Loucy (cell line): ENCODE data around the gene C11orf71.

ENCODE experiments used
- H2AFZ ChIP-seq: fragments of 200-600 bp; sonication (generic); 2 replicates; pipeline ENCODE4 v1.6.0; 2016; ENCODE audit warnings: antibody characterized with exemption, mild to moderate bottlenecking, low read length, moderate library complexity
- H3F3A ChIP-seq: fragments of 200-600 bp; 2 replicates; pipeline ENCODE4 v1.6.0; 2016; ENCODE audit warnings: antibody characterized with exemption, low read depth, mild to moderate bottlenecking
- H3K27me3 ChIP-seq: fragments of 200-600 bp; sonication (generic); 2 replicates; pipeline ENCODE4 v1.6.1; 2014; ENCODE audit warnings: low read length, mild to moderate bottlenecking; ENCODE audit not compliant: insufficient read depth, poor library complexity, severe bottlenecking
- H3K36me3 ChIP-seq: fragments of 200-600 bp; sonication (generic); 2 replicates; pipeline ENCODE4 v1.6.1; 2016; ENCODE audit warnings: low read length; ENCODE audit not compliant: insufficient read depth
- H3K4me1 ChIP-seq: fragments of 200-600 bp; sonication (generic); 2 replicates; pipeline ENCODE4 v1.5.1; 2014; ENCODE audit warnings: low read length, mild to moderate bottlenecking; ENCODE audit not compliant: insufficient read depth, poor library complexity, severe bottlenecking
- H3K4me2 ChIP-seq: fragments of 200-600 bp; sonication (generic); 2 replicates; pipeline ENCODE4 v1.6.0; 2014; ENCODE audit warnings: antibody characterized with exemption, low read length, low read depth, mild to moderate bottlenecking; ENCODE audit not compliant: poor library complexity, severe bottlenecking
- H3K4me3 ChIP-seq: fragments of 200-600 bp; sonication (generic); 2 replicates; pipeline ENCODE4 v1.5.1; 2014; ENCODE audit warnings: low read length, mild to moderate bottlenecking, mixed read lengths; ENCODE audit not compliant: poor library complexity, severe bottlenecking
- H3K79me2 ChIP-seq: fragments of 200-600 bp; sonication (generic); 2 replicates; pipeline ENCODE4 v1.6.1; 2014; ENCODE audit warnings: low read length; ENCODE audit not compliant: insufficient read depth
- H3K9ac ChIP-seq: fragments of 200-600 bp; sonication (generic); 2 replicates; pipeline ENCODE4 v1.6.0; 2014; ENCODE audit warnings: mild to moderate bottlenecking, low read depth, low read length, moderate library complexity; ENCODE audit not compliant: poor library complexity, severe bottlenecking
- H3K9me2 ChIP-seq: fragments of 200-600 bp; sonication (generic); replicated peaks from 2 replicates; pipeline ENCODE4 v1.6.1; 2016; ENCODE audit warnings: low read depth, low read length, mixed read lengths
- H3K9me3 ChIP-seq: fragments of 200-600 bp; sonication (generic); 2 replicates; pipeline ENCODE4 v1.6.1; 2014; ENCODE audit warnings: mild to moderate bottlenecking, antibody characterized with exemption, low read length, low read depth; ENCODE audit not compliant: insufficient read depth
- H4K20me1 ChIP-seq: fragments of 200-600 bp; sonication (generic); 2 replicates; pipeline ENCODE4 v1.6.0; 2014; ENCODE audit warnings: antibody characterized with exemption, low read length, mild to moderate bottlenecking; ENCODE audit not compliant: insufficient read depth, poor library complexity, severe bottlenecking
- CTCF ChIP-seq: fragments of 200-600 bp; sonication (generic); conservative IDR thresholded peaks from 2 replicates; pipeline ENCODE4 v1.5.1; 2014; ENCODE audit warnings: mild to moderate bottlenecking, antibody characterized with exemption, low read length
- EZH2phosphoT487 ChIP-seq: fragments of 200-600 bp; IDR thresholded peaks from 2 replicates; pipeline ENCODE4 v1.6.1; 2018; ENCODE audit warnings: antibody characterized with exemption, mild to moderate bottlenecking, moderate library complexity, borderline replicate concordance

Gene C11orf71

GRCh38 chr11:114358716-114359115, 41.6 kb downstream of the C11orf71 start:
- TF ChIP-seq CTCF (no peak), EZH2phosphoT487 (no peak)

GRCh38 chr11:114354076-114354475, 46.2 kb downstream of the C11orf71 start:
- Histone ChIP-seq H3K27me3 (no peaks in the 10 kb centered on the region), H3K4me1 (no peaks in the 10 kb centered on the region), H3K9ac (no peak overlapping the region), H3K4me2 (no peak overlapping the region), H3K79me2 (no peaks in the 10 kb centered on the region), H3K9me2 (no peaks in the 10 kb centered on the region), H3K9me3 (no peaks in the 10 kb centered on the region), H4K20me1 (no peaks in the 10 kb centered on the region), H3F3A (no peaks in the 10 kb centered on the region), H2AFZ (no peak overlapping the region; the same call in 1 of the 2 replicates), H3K4me3 (no peak overlapping the region), H3K36me3 (no peaks in the 10 kb centered on the region)
- TF ChIP-seq EZH2phosphoT487, result no peak
- no peak for TF ChIP-seq CTCF

More at GRCh38 chr11:114358716-114359115, 41.6 kb downstream of the C11orf71 start:
- Histone ChIP-seq H3K4me2 (no peak overlapping the region), H3K4me1 (no peaks in the 10 kb centered on the region), H4K20me1 (no peaks in the 10 kb centered on the region), H2AFZ (no peak overlapping the region), H3K79me2 (no peaks in the 10 kb centered on the region), H3K9me2 (no peaks in the 10 kb centered on the region), H3K9ac (no peak overlapping the region), H3K4me3 (no peak overlapping the region), H3K36me3 (no peaks in the 10 kb centered on the region), H3K27me3 (peaks cover 3% of the 10 kb centered on the region), H3K9me3 (no peaks in the 10 kb centered on the region), H3F3A (no peaks in the 10 kb centered on the region)

- H3K79me2 ChIP-seq, result no peaks in the 10 kb centered on the region
- no peaks in the 10 kb centered on the region for H3K9me3 ChIP-seq
- H3K27me3 ChIP-seq, result no peaks in the 10 kb centered on the region
- H3K4me3 ChIP-seq, result no peak overlapping the region
- H3K4me1 ChIP-seq, result no peaks in the 10 kb centered on the region
- H2AFZ ChIP-seq, result no peak overlapping the region
- H3K9me2 ChIP-seq, result no peaks in the 10 kb centered on the region
- H3F3A ChIP-seq, result no peaks in the 10 kb centered on the region
- H3K9ac ChIP-seq, result no peak overlapping the region
- TF ChIP-seq CTCF (no peak), EZH2phosphoT487 (no peak)
- no peaks in the 10 kb centered on the region for H4K20me1 ChIP-seq
- no peaks in the 10 kb centered on the region for H3K36me3 ChIP-seq
- H3K4me2 ChIP-seq, result no peak overlapping the region
These were observed 46.9 kb downstream of the C11orf71 start for GRCh38 chr11:114353443-114353842.
